ENCODE results near the gene CYFIP1. TPM values are rescaled to one million over a fixed set of nuclear protein-coding genes. Genes with fewer than 3 reads are reported as not detected.

Gene CYFIP1
- total and polyA plus RNA-seq, 2 of the 8 experiments (the other 6 are each of a cell fraction or from before 2014, with no cell fraction given), result 38.6 to 81.7 TPM

- CTCF ChIA-PET (ENCODE audit: partially characterized antibody), result no interaction called here
- H3K79me2 ChIP-seq (ENCODE audit: control insufficient read depth in 1 of 2, insufficient read depth in 2 of 2, low read length in 2 of 2), result peaks cover 6 to 50% of the 10 kb centered on the region in 2 experiments; a peak in 3 of 4 replicates
- no peak overlapping the region for H2BK120ac ChIP-seq (replicated peaks; ENCODE audit: low read depth, low read length)
- H3K4me1 ChIP-seq (replicated peaks in 1 of 4; ENCODE audit: control insufficient read depth in 3 of 4, insufficient read depth in 4 of 4, low read length in 3 of 4), result no peaks in the 10 kb centered on the region
- no peak for FAIRE-seq
- no peak overlapping the region for H2AK5ac ChIP-seq (ENCODE audit: low read depth, low read length)
- H3K27ac ChIP-seq (ENCODE audit: low read depth, low read length), result no peak overlapping the region
- H3K79me1 ChIP-seq (ENCODE audit: low read depth, low read length), result peaks cover 2% of the 10 kb centered on the region; the same call in 1 of the 2 replicates
- no peak for DNase-seq (ENCODE audit: low read depth in 1 of 2, low spot score in 2 of 2)
- no peak overlapping the region for H3K4ac ChIP-seq (replicated peaks; ENCODE audit: insufficient read length, low read depth, low read length)
- H4K91ac ChIP-seq (replicated peaks; ENCODE audit: insufficient read length, low read length), result no peak overlapping the region
- H3K36me3 ChIP-seq (ENCODE audit: control insufficient read depth in 2 of 4, insufficient read depth in 4 of 4, low read length in 3 of 4), result peaks cover 8 to 42% (median 22%) of the 10 kb centered on the region in 4 experiments; a peak in 6 of 8 replicates
- 96% methylated on average over 4 of the region's 4 CpGs; no CpG with 5 or more reads in 1 of the 2 experiments for WGBS, 2 experiments (ENCODE audit: extremely low coverage in 1 of 2, insufficient coverage in 1 of 2, insufficient read length in 1 of 2, insufficient replicate concordance in 2 of 2, low coverage in 1 of 2, low lambda C conversion rate in 2 of 2, missing lambda C conversion rate in 1 of 2)
- H3K9ac ChIP-seq (replicated peaks in 1 of 4; ENCODE audit: extremely low read depth in 1 of 4, low read depth in 3 of 4, low read length in 3 of 4), result no peak overlapping the region
- H2BK15ac ChIP-seq (ENCODE audit: low read length), result no peak overlapping the region
- no peaks in the 10 kb centered on the region for H3K9me3 ChIP-seq (ENCODE audit: insufficient read depth in 2 of 2, low read depth in 1 of 2, low read length in 1 of 2)
- no peak overlapping the region for H3K14ac ChIP-seq (ENCODE audit: insufficient read length)
- H3K18ac ChIP-seq (ENCODE audit: extremely low read depth, low read length), result no peak overlapping the region
- no peak overlapping the region for H2BK12ac ChIP-seq (ENCODE audit: low read depth, low read length)
- no peak overlapping the region for H3K4me3 ChIP-seq (ENCODE audit: extremely low read depth in 1 of 4, insufficient read depth in 2 of 4, low read depth in 3 of 4, low read length in 4 of 4)
- POLR2A ChIA-PET (ENCODE audit: partially characterized antibody), result no interaction called here
- H4K5ac ChIP-seq (ENCODE audit: insufficient read length, low read depth, low read length), result no peak overlapping the region
- no peak overlapping the region for H3K23ac ChIP-seq (ENCODE audit: insufficient read length)
- no peak overlapping the region for H2AFZ ChIP-seq (ENCODE audit: low read length)
- peaks cover 0 to 8% of the 10 kb centered on the region in 2 experiments for H4K20me1 ChIP-seq (replicated peaks in 1 of 2; ENCODE audit: control insufficient read depth in 1 of 2, insufficient read depth in 2 of 2, low read length in 2 of 2)
- no peak overlapping the region for H2BK5ac ChIP-seq (ENCODE audit: low read depth, low read length)
- no peak overlapping the region for H3K4me2 ChIP-seq (ENCODE audit: insufficient read depth in 1 of 2, low read depth in 2 of 2, low read length in 2 of 2)
- no peaks in the 10 kb centered on the region for H3K27me3 ChIP-seq (replicated peaks in 1 of 4; ENCODE audit: control insufficient read depth in 3 of 4, extremely low read depth in 1 of 4, insufficient read depth in 3 of 4, low read length in 3 of 4)
- H2BK20ac ChIP-seq (ENCODE audit: low read length), result no peak overlapping the region
- no peak overlapping the region for H3K56ac ChIP-seq (replicated peaks; ENCODE audit: insufficient read length, low read depth, low read length)
- H4K8ac ChIP-seq (ENCODE audit: extremely low read depth, insufficient read depth, low read length), result no peak overlapping the region
- H3K23me2 ChIP-seq (ENCODE audit: low read depth, low read length), result peaks cover 3% of the 10 kb centered on the region; the same call in 1 of the 2 replicates
- TF ChIP-seq CTBP2 (IDR thresholded peaks at IDR 0.05; ENCODE audit: borderline replicate concordance, insufficient read depth, insufficient read length, low read length), result no peak
- no peak for TF ChIP-seq GTF2F1 (IDR thresholded peaks at IDR 0.05; ENCODE audit: borderline replicate concordance, low read depth, low read length)
- TF ChIP-seq NRF1 (IDR thresholded peaks at IDR 0.05; ENCODE audit: low read depth, low read length), result no peak
Observed at GRCh38 chr15:22851513-22851912, 128.7 kb downstream of the CYFIP1 start.

All from H1 (cell line).